ENCODE results near the gene C2orf49.

- TF ChIP-seq, protein P1, sequence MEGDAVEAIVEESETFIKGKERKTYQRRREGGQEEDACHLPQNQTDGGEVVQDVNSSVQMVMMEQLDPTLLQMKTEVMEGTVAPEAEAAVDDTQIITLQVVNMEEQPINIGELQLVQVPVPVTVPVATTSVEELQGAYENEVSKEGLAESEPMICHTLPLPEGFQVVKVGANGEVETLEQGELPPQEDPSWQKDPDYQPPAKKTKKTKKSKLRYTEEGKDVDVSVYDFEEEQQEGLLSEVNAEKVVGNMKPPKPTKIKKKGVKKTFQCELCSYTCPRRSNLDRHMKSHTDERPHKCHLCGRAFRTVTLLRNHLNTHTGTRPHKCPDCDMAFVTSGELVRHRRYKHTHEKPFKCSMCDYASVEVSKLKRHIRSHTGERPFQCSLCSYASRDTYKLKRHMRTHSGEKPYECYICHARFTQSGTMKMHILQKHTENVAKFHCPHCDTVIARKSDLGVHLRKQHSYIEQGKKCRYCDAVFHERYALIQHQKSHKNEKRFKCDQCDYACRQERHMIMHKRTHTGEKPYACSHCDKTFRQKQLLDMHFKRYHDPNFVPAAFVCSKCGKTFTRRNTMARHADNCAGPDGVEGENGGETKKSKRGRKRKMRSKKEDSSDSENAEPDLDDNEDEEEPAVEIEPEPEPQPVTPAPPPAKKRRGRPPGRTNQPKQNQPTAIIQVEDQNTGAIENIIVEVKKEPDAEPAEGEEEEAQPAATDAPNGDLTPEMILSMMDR (IDR thresholded peaks at IDR 0.05; ENCODE audit: control extremely low read depth in 1 of 3, insufficient read depth in 1 of 3, low read depth in 1 of 3, low read length in 3 of 3), result no peak
- TF ChIP-seq CHD2 (IDR thresholded peaks at IDR 0.05; ENCODE audit: low read length) (no peak), RFX5 (IDR thresholded peaks at IDR 0.05; ENCODE audit: borderline replicate concordance, low read depth, low read length) (no peak), BRCA1 (IDR thresholded peaks at IDR 0.05; ENCODE audit: low read depth, low read length) (no peak), ZNF274 (IDR thresholded peaks at IDR 0.05; ENCODE audit: borderline replicate concordance, extremely low read depth, low read length) (no peak), EZH2 (IDR thresholded peaks at IDR 0.05; ENCODE audit: low read depth, low read length, severe bottlenecking) (no peak), POLR2AphosphoS5 (IDR thresholded peaks at IDR 0.05; ENCODE audit: low read depth, low read length) (no peak), CBX5 (IDR thresholded peaks at IDR 0.05; ENCODE audit: low read depth, low read length) (no peak), POLR2A (IDR thresholded peaks at IDR 0.05; ENCODE audit: control extremely low read depth in 1 of 2, low read depth in 2 of 2, low read length in 2 of 2) (no peak), MAFK (IDR thresholded peaks at IDR 0.05; ENCODE audit: low read depth, low read length) (no peak), SIN3A (conservative IDR thresholded peaks at IDR 0.05 in 1 of 2, IDR thresholded peaks at IDR 0.05 in 1 of 2; ENCODE audit: low read depth in 1 of 2, low read length in 2 of 2) (no peak), GABPA (IDR thresholded peaks at IDR 0.05; ENCODE audit: borderline replicate concordance, insufficient read depth, low read length) (no peak), EP300 (IDR thresholded peaks at IDR 0.05; ENCODE audit: borderline replicate concordance in 1 of 2, low read depth in 2 of 2, low read length in 2 of 2) (no peak), HDAC2 (IDR thresholded peaks at IDR 0.05; ENCODE audit: borderline replicate concordance in 1 of 2, low read depth in 2 of 2, low read length in 2 of 2) (no peak)
Observed at GRCh38 chr2:105290981-105291660, 46.2 kb upstream of the C2orf49 start.

All from H1 (cell line).